Measurements from ENCODE around the gene FARS2.

FARS2 gene

GRCh38 chr6:5331845-5332442 is 70.6 kb downstream of the FARS2 start:
- DNase-seq, result no peak

- DNase-seq, result no peak
Observed at GRCh38 chr6:5333658-5334057, 72.3 kb downstream of the FARS2 start.

- no peak for DNase-seq
Observed at GRCh38 chr6:5334341-5334740, 73.0 kb downstream of the FARS2 start.

- DNase-seq, result no peak
Observed at GRCh38 chr6:5335020-5335419, 73.7 kb downstream of the FARS2 start.

- DNase-seq, result no peak
Observed at GRCh38 chr6:5337573-5337972, 76.3 kb downstream of the FARS2 start.

- no peak for DNase-seq
Observed at GRCh38 chr6:5338177-5338960, 77.1 kb downstream of the FARS2 start.

- no peak for DNase-seq
Observed at GRCh38 chr6:5339786-5340185, 78.5 kb downstream of the FARS2 start.

- no peak for DNase-seq
Observed at GRCh38 chr6:5341845-5342244, 80.5 kb downstream of the FARS2 start.

- no peak for DNase-seq
Observed at GRCh38 chr6:5343998-5344397, 82.7 kb downstream of the FARS2 start.

GRCh38 chr6:5345324-5345723 is 84.0 kb downstream of the FARS2 start:
- DNase-seq, result no peak

GRCh38 chr6:5351552-5352210 is 90.4 kb downstream of the FARS2 start:
- no peak for DNase-seq

- no peak for DNase-seq
Observed at GRCh38 chr6:5353971-5354370, 92.7 kb downstream of the FARS2 start.

GRCh38 chr6:5357486-5357885 is 96.2 kb downstream of the FARS2 start:
- no peak for DNase-seq

- no peak for DNase-seq
Observed at GRCh38 chr6:5359417-5359816, 98.1 kb downstream of the FARS2 start.

GRCh38 chr6:5361396-5361795 is 100.1 kb downstream of the FARS2 start:
- no peak for DNase-seq

GRCh38 chr6:5365436-5366195 is 104.3 kb downstream of the FARS2 start:
- DNase-seq, result no peak

- DNase-seq, result no peak
Observed at GRCh38 chr6:5366941-5367340, 105.6 kb downstream of the FARS2 start.

GRCh38 chr6:5367510-5367909 is 106.2 kb downstream of the FARS2 start:
- DNase-seq, result no peak

GRCh38 chr6:5373430-5373829 is 112.1 kb downstream of the FARS2 start:
- no peak for DNase-seq

GRCh38 chr6:5378331-5378730 is 117.0 kb downstream of the FARS2 start:
- no peak for DNase-seq

GRCh38 chr6:5379647-5380242 is 118.4 kb downstream of the FARS2 start:
- no peak for DNase-seq

GRCh38 chr6:5383856-5384255 is 122.5 kb downstream of the FARS2 start:
- DNase-seq, result no peak

GRCh38 chr6:5384276-5384675 is 123.0 kb downstream of the FARS2 start:
- no peak for DNase-seq
